Measurements from ENCODE around the gene APH1B.

- no peak for TF ChIP-seq CTCF (IDR thresholded peaks at IDR 0.05)
- TF ChIP-seq POLR2AphosphoS5 (IDR thresholded peaks at IDR 0.05) = no peak
These were observed 15.4 kb downstream of the APH1B start for GRCh38 chr15:63292771-63293170.

Data from transverse colon (tissue), 4 donors.